GM20000 (cell line): ENCODE results near the gene LUC7L.

Experiments used
- DNase-seq: peaks from one replicate; pipeline ENCODE4 v3.0.0; 2012; ENCODE audit warnings: low spot score
- TF ChIP-seq, protein P1 (sequence below): IDR thresholded peaks from 2 replicates; pipeline ENCODE4 v1.5.1; 2012; ENCODE audit warnings: mild to moderate bottlenecking, control low read depth; ENCODE audit errors: extremely low read depth, missing control alignments

LUC7L gene

GRCh38 chr16:249431-249830, 20.2 kb upstream of the LUC7L start:
- TF ChIP-seq, protein P1, sequence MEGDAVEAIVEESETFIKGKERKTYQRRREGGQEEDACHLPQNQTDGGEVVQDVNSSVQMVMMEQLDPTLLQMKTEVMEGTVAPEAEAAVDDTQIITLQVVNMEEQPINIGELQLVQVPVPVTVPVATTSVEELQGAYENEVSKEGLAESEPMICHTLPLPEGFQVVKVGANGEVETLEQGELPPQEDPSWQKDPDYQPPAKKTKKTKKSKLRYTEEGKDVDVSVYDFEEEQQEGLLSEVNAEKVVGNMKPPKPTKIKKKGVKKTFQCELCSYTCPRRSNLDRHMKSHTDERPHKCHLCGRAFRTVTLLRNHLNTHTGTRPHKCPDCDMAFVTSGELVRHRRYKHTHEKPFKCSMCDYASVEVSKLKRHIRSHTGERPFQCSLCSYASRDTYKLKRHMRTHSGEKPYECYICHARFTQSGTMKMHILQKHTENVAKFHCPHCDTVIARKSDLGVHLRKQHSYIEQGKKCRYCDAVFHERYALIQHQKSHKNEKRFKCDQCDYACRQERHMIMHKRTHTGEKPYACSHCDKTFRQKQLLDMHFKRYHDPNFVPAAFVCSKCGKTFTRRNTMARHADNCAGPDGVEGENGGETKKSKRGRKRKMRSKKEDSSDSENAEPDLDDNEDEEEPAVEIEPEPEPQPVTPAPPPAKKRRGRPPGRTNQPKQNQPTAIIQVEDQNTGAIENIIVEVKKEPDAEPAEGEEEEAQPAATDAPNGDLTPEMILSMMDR, result no peak
- no peak for DNase-seq

DNA sequence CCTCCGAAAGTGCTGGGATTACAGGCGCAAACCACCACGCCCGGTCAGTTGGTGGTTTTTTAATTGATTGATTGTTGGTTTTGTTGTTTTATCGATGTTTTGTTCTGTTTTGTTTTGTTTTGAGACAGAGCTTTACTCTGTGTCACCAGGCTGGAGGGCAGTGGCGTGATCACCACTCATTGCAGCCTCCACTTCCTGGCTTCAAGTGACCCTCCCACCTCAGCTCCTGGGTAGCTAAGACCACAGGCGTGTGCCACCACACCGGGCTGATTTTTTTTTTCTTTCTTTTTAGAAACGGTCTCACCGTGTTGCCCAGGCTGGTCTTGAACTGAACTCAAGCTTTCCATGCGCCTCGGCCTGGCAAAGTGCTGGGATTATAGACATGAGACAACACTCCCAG, 17.8 kb upstream of the LUC7L start:
- TF ChIP-seq, protein P1, result no peak

GRCh38 chr16:245105-245504, 15.9 kb upstream of the LUC7L start:
- TF ChIP-seq, protein P1, result no peak

More for the DNA sequence above, 17.8 kb upstream of the LUC7L start:
- DNase-seq, result no peak

DNA sequence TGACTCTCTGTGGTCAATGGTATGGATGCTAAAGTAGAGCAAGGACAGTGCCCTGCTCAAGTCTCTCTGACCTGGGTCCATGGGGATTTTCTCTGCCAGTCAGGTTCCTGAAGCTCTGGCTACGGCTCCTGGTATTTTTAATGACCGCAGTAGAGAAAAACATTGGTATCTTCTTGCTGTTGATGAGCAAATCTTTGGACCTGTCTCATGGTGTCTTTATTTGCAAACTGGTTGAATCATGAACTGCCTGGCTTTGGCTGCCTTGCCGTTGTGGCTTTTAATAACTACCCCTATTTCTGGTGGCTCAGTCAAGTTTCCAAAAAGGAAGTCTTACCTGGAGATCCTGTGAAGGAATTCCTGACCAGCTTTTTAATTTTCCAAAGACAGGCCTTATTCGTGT, 14.1 kb upstream of the LUC7L start:
- TF ChIP-seq, protein P1, result no peak
- no peak for DNase-seq

More at GRCh38 chr16:245105-245504, 15.9 kb upstream of the LUC7L start:
- DNase-seq, result no peak

DNA sequence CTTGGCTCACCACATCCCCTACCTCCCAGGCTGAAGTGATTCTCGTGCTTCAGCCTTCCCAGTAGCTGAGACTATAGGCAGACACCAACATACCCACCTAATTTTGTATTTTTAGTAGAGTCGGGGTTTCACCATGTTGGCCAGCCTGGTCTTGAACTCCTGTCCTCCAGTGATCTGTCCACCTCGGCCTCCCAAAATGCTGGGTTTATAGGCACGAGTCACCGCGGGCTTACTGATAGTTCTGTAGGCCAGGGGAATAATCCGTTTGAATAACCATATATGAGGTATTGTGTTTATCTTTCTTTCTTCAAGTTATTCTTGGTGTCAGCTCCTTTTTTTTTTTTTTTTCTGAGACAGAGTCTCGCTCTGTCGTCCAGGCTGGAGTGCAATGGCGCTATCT, 13.0 kb upstream of the LUC7L start:
- DNase-seq, result no peak

GRCh38 chr16:240559-240958, 11.3 kb upstream of the LUC7L start:
- no peak for DNase-seq
- TF ChIP-seq, protein P1, result no peak

More for the DNA sequence above, 13.0 kb upstream of the LUC7L start:
- TF ChIP-seq, protein P1, result no peak

GRCh38 chr16:239948-240277, 10.7 kb upstream of the LUC7L start:
- DNase-seq, result no peak
- TF ChIP-seq, protein P1, result no peak
